Epithelial cell of proximal tubule (primary cell): ENCODE results near the gene WDR43. TPM values are rescaled to one million over a fixed set of nuclear protein-coding genes. Genes with fewer than 3 reads are reported as not detected.

Experiments used
- DNase-seq: peaks from one replicate; pipeline ENCODE4 v3.0.0-alpha.2; 2011; ENCODE audit warnings: low read depth
- H3K4me3 ChIP-seq: 2 replicates; pipeline ENCODE4 v1.5.1; 2011; ENCODE audit warnings: low read depth, mild to moderate bottlenecking, low read length
- total RNA-seq: library from RNA; depleted of rRNA; stranded (reverse); fragments of >200 nt; gene quantifications from 2 replicates; pipeline ENCODE4 v1.2.3, GENCODE V29; 2015
- TF ChIP-seq, protein P1 (sequence below): conservative IDR thresholded peaks from 2 replicates; pipeline ENCODE4 v1.5.1; 2012; ENCODE audit warnings: low read depth, mild to moderate bottlenecking, low read length

WDR43 gene
- total RNA-seq, 1 donor from 2014 or later: 52.2 TPM

DNA sequence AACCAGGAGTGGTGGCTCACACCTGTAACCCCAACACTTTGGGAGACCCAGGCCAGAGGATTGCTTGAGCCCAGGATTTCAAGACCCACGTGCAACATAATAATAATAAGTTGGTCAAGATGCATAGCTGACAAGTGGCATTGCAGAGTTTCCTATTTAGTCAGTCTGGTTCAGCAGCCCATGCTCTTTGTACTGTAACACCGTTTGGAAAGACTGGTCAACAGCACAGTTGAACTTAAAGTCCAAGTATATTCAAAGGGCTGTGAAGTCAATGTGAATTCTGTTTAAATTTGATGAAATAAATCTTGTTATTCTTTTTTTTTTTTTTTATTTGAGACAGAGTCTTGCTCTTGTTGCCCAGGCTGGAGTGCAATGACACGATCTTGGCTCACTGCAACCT, 22.8 kb upstream of the WDR43 start:
- H3K4me3 ChIP-seq: no peak overlapping the region
- DNase-seq: no peak
- TF ChIP-seq, protein P1, sequence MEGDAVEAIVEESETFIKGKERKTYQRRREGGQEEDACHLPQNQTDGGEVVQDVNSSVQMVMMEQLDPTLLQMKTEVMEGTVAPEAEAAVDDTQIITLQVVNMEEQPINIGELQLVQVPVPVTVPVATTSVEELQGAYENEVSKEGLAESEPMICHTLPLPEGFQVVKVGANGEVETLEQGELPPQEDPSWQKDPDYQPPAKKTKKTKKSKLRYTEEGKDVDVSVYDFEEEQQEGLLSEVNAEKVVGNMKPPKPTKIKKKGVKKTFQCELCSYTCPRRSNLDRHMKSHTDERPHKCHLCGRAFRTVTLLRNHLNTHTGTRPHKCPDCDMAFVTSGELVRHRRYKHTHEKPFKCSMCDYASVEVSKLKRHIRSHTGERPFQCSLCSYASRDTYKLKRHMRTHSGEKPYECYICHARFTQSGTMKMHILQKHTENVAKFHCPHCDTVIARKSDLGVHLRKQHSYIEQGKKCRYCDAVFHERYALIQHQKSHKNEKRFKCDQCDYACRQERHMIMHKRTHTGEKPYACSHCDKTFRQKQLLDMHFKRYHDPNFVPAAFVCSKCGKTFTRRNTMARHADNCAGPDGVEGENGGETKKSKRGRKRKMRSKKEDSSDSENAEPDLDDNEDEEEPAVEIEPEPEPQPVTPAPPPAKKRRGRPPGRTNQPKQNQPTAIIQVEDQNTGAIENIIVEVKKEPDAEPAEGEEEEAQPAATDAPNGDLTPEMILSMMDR: no peak

DNA sequence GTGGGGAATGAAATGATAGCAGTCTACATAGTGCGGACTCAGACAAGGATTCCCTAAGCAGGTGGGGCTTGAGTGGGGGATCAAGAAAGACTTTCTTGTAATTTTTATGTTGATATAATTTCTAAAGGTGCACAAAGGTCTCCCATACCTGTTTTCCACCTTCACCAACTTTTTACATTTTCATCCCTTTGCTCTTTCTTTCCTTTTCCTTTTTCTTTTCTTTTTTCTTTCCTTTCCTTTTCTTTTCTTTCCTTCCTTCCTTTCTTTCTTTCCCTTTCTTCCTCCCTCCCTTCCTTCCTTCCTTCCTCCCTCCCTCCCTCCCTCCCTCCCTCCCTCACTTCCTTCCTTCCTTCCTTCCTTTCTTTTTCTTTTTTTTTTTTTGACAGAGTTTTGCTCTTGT, 14.3 kb upstream of the WDR43 start:
- TF ChIP-seq, protein P1: no peak
- H3K4me3 ChIP-seq: no peak overlapping the region
- no peak for DNase-seq

DNA sequence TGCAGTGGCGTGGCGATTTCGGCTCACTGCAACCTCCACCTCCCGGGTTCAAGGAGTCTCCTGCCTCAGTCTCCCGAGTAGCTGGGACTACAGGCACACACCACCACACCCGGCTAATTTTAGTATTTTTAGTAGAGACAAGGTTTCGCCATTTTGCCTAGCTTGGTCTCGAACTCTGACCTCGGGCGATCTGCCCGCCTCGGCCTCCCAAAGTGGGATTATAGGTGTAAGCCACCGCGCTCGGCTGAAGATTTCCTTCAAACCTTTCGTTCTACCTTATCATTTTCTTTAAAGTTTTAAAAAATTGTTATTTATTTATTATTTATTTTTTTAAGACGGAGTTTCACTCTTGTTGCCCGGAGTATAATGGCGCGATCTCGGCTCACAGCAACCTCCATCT, 979 bp upstream of the WDR43 start:
- TF ChIP-seq, protein P1: no peak
- no peak for DNase-seq
- H3K4me3 ChIP-seq: no peak overlapping the region

DNA sequence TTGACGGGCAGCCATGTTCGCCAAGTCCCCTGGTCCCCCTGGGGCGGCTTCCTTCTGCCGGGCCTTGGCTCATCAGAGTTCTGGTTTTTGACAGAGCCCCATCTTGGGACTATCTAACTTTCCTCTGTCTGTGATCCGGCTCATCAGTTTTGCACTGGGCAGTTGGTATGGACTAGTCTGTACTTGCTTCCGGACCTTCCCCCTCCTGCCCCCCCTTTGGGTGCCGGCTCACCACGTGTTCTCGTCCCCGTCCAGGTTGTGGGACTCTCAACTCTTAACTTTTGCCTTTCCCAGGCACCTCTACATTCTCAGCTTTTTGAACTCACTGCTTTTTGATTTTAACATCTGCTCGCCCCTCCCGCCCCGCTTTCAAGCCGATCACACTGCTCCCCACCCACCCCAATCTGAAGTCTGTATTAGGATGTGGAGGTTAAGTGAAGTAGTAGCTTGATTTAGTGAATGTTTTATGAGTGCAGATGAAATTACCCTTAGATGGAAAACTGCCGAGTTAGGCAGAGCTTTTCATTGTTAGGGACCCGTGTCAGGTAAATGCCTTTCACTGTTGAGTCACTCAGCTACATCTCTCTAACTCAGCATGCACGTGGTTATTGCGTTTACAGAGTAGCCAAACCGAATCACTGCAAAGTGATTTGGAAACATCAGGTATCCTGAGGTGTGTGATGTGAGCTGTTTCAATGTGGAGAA, 874 bp downstream of the WDR43 start:
- peak; percentile 46 for DNase-seq

DNA sequence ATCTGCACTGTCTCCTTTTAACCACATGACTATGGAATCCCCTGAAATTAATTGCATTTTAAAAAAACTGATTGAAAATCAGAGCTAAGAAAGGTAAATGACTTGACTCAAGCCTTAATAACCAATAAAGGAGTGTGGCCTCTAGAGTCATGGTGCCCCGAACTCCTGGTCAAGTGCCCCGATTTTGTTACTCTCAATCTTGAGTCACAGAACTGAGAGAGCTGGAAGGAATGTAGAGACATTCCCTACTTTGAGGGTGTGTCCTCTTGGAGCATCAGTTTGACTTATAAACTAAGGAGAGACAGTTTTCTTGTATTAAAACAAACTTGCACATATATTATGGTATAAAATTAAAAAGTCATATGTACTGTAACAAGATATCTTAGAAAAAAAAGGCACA, 2.4 kb downstream of the WDR43 start:
- DNase-seq: peak; percentile 35
- H3K4me3 ChIP-seq: no peak overlapping the region
- TF ChIP-seq, protein P1: no peak

More for the DNA sequence above, 874 bp downstream of the WDR43 start:
- H3K4me3 ChIP-seq: peak overlapping the region; percentile 95
- TF ChIP-seq, protein P1: no peak

DNA sequence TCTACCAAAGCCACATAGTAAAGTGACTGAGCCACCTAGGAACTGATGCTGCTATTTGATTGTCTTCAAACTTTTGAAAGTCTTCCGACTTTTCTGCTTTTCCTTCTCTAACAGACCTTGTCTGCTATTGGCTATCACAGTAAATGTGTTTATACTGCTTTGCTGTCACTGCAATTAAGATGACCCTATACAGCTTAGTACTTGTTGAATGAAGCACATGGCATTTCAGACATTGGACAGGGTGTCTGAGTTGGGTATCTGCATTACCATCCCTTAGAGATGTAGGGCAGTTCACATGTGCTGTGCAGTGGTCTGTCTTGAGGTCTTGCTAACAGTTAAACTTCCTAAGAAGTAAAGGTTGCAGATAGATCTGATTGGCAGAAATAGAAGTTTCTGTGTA, 3.6 kb downstream of the WDR43 start:
- DNase-seq: no peak
- TF ChIP-seq, protein P1: no peak
- no peak overlapping the region for H3K4me3 ChIP-seq

DNA sequence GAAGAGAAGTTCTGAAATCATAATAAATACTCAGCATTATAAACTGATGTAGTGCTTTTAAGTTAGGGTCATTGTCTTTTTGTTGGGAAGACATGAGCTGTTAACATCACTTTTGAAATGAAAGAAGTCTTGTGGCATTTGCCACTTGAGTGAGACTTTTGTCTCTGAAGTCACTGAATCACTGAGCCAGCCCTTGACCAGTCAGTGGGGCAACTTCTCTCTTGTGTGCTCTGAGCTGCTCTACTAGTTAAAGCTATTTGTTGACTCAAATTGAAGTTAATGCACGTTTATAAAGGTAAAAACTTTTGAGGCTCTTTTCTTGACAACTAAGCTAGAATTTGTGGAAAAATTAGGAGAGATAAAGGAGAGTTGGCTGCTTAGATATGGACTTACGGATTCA, 6.7 kb downstream of the WDR43 start:
- TF ChIP-seq, protein P1: no peak
- no peak for DNase-seq
- H3K4me3 ChIP-seq: no peak overlapping the region
